Measurements from ENCODE around the gene SH3PXD2B.
A peak's percentile ranks its signal among the peaks of the same experiment; 100 is the strongest.

SH3PXD2B gene

GRCh38 chr5:172450861-172451695 is 3.2 kb downstream of the SH3PXD2B start:
- TF ChIP-seq CEBPB (IDR thresholded peaks at IDR 0.05) (no peak), USF1 (IDR thresholded peaks at IDR 0.05) (no peak), RAD21 (IDR thresholded peaks at IDR 0.05; ENCODE audit: low read depth) (peak; percentile 57), EGR1 (IDR thresholded peaks at IDR 0.05) (no peak)

- no peak for TF ChIP-seq FOXM1 (IDR thresholded peaks at IDR 0.05; ENCODE audit: borderline replicate concordance, low read depth)
- no peak for TF ChIP-seq USF1 (IDR thresholded peaks at IDR 0.05)
- no peak for TF ChIP-seq TEAD4 (IDR thresholded peaks at IDR 0.05)
- no peak for TF ChIP-seq YY1 (IDR thresholded peaks at IDR 0.05; ENCODE audit: low read depth)
- TF ChIP-seq, protein P1, sequence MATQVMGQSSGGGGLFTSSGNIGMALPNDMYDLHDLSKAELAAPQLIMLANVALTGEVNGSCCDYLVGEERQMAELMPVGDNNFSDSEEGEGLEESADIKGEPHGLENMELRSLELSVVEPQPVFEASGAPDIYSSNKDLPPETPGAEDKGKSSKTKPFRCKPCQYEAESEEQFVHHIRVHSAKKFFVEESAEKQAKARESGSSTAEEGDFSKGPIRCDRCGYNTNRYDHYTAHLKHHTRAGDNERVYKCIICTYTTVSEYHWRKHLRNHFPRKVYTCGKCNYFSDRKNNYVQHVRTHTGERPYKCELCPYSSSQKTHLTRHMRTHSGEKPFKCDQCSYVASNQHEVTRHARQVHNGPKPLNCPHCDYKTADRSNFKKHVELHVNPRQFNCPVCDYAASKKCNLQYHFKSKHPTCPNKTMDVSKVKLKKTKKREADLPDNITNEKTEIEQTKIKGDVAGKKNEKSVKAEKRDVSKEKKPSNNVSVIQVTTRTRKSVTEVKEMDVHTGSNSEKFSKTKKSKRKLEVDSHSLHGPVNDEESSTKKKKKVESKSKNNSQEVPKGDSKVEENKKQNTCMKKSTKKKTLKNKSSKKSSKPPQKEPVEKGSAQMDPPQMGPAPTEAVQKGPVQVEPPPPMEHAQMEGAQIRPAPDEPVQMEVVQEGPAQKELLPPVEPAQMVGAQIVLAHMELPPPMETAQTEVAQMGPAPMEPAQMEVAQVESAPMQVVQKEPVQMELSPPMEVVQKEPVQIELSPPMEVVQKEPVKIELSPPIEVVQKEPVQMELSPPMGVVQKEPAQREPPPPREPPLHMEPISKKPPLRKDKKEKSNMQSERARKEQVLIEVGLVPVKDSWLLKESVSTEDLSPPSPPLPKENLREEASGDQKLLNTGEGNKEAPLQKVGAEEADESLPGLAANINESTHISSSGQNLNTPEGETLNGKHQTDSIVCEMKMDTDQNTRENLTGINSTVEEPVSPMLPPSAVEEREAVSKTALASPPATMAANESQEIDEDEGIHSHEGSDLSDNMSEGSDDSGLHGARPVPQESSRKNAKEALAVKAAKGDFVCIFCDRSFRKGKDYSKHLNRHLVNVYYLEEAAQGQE (IDR thresholded peaks at IDR 0.05; ENCODE audit: low read depth) = no peak
- no peak for TF ChIP-seq TAF1 (IDR thresholded peaks at IDR 0.05; ENCODE audit: low read depth)
- no peak for TF ChIP-seq RAD21 (IDR thresholded peaks at IDR 0.05; ENCODE audit: low read depth)
- TF ChIP-seq EP300 (IDR thresholded peaks at IDR 0.05; ENCODE audit: borderline replicate concordance) = no peak
- no peak for TF ChIP-seq TCF12 (IDR thresholded peaks at IDR 0.05; ENCODE audit: low read depth)
- no peak for TF ChIP-seq EGR1 (IDR thresholded peaks at IDR 0.05)
- no peak for TF ChIP-seq CREB1 (IDR thresholded peaks at IDR 0.05; ENCODE audit: low read depth)
- TF ChIP-seq ZBTB7A (IDR thresholded peaks at IDR 0.05; ENCODE audit: low read depth) = no peak
- TF ChIP-seq CEBPB (IDR thresholded peaks at IDR 0.05) = no peak
Measured at GRCh38 chr5:172450453-172450852, 3.9 kb downstream of the SH3PXD2B start.

- no peak for TF ChIP-seq EP300 (IDR thresholded peaks at IDR 0.05; ENCODE audit: borderline replicate concordance)
- no peak for TF ChIP-seq TEAD4 (IDR thresholded peaks at IDR 0.05)
- no peak for TF ChIP-seq MAX (IDR thresholded peaks at IDR 0.05)
- TF ChIP-seq CREB1 (IDR thresholded peaks at IDR 0.05; ENCODE audit: low read depth) = no peak
- no peak for TF ChIP-seq NFIC (IDR thresholded peaks at IDR 0.05)
Measured at GRCh38 chr5:172448999-172449398, 5.3 kb downstream of the SH3PXD2B start.

GRCh38 chr5:172447646-172448365 is 6.5 kb downstream of the SH3PXD2B start:
- TF ChIP-seq EGR1 (IDR thresholded peaks at IDR 0.05) = no peak
- no peak for TF ChIP-seq TEAD4 (IDR thresholded peaks at IDR 0.05)
- TF ChIP-seq TAF1 (IDR thresholded peaks at IDR 0.05; ENCODE audit: low read depth) = no peak
- no peak for TF ChIP-seq NFIC (IDR thresholded peaks at IDR 0.05)
- TF ChIP-seq EP300 (IDR thresholded peaks at IDR 0.05; ENCODE audit: borderline replicate concordance) = no peak
- TF ChIP-seq MAX (IDR thresholded peaks at IDR 0.05) = no peak
- no peak for TF ChIP-seq USF1 (IDR thresholded peaks at IDR 0.05)
- TF ChIP-seq RAD21 (IDR thresholded peaks at IDR 0.05; ENCODE audit: low read depth) = no peak
- TF ChIP-seq, protein P1 (IDR thresholded peaks at IDR 0.05; ENCODE audit: low read depth) = no peak
- TF ChIP-seq TCF12 (IDR thresholded peaks at IDR 0.05; ENCODE audit: low read depth) = no peak
- TF ChIP-seq ZBTB7A (IDR thresholded peaks at IDR 0.05; ENCODE audit: low read depth) = no peak
- no peak for TF ChIP-seq CEBPB (IDR thresholded peaks at IDR 0.05)
- no peak for TF ChIP-seq CREB1 (IDR thresholded peaks at IDR 0.05; ENCODE audit: low read depth)

GRCh38 chr5:172446336-172447051 is 7.8 kb downstream of the SH3PXD2B start:
- TF ChIP-seq TAF1 (IDR thresholded peaks at IDR 0.05; ENCODE audit: low read depth) (no peak), EGR1 (IDR thresholded peaks at IDR 0.05) (no peak), YY1 (IDR thresholded peaks at IDR 0.05; ENCODE audit: low read depth) (no peak), FOXM1 (IDR thresholded peaks at IDR 0.05; ENCODE audit: borderline replicate concordance, low read depth) (no peak), CREB1 (IDR thresholded peaks at IDR 0.05; ENCODE audit: low read depth) (no peak), MAX (IDR thresholded peaks at IDR 0.05) (no peak), TCF12 (IDR thresholded peaks at IDR 0.05; ENCODE audit: low read depth) (no peak), NFIC (IDR thresholded peaks at IDR 0.05) (no peak), ZBTB7A (IDR thresholded peaks at IDR 0.05; ENCODE audit: low read depth) (no peak), EP300 (IDR thresholded peaks at IDR 0.05; ENCODE audit: borderline replicate concordance) (no peak), TEAD4 (IDR thresholded peaks at IDR 0.05) (no peak), CEBPB (IDR thresholded peaks at IDR 0.05) (no peak), RAD21 (IDR thresholded peaks at IDR 0.05; ENCODE audit: low read depth) (no peak), USF1 (IDR thresholded peaks at IDR 0.05) (no peak)
- TF ChIP-seq, protein P1 (IDR thresholded peaks at IDR 0.05; ENCODE audit: low read depth) = no peak
